NB4 (cell line): ENCODE data around the gene SPATA31A6.
"Not testable (repeated sequence)": the region's sequence is repeated elsewhere in the genome, so short reads cannot be mapped to it uniquely, and the experiment has no call there.

Experiments used
- CTCF ChIP-seq: IDR thresholded peaks from one replicate; pipeline ENCODE4 v1.5.1; 2012; ENCODE audit warnings: low read depth, low read length
- MAX ChIP-seq: IDR thresholded peaks from 2 replicates; pipeline ENCODE4 v1.6.1; 2011; ENCODE audit warnings: low read depth, low read length
- MYC ChIP-seq: IDR thresholded peaks from 2 replicates; pipeline ENCODE4 v1.6.1; 2011; ENCODE audit warnings: low read depth, low read length
- POLR2A ChIP-seq: IDR thresholded peaks from 2 replicates; pipeline ENCODE4 v1.6.1; 2011; ENCODE audit warnings: mild to moderate bottlenecking; ENCODE audit not compliant: insufficient read length; ENCODE audit errors: extremely low read depth

- TF ChIP-seq CTCF, POLR2A, MYC, MAX: not testable (repeated sequence)
Observed at GRCh38 chr9:42233031-42233430, 49.6 kb downstream of the SPATA31A6 start.
